KG1 (cell line): Measurements from ENCODE around the gene ZBED4.

Source experiments
- DNase-seq: peaks from one replicate; lab custom pipeline; 2025; lab: John Stamatoyannopoulos, UW

Gene ZBED4

DNA sequence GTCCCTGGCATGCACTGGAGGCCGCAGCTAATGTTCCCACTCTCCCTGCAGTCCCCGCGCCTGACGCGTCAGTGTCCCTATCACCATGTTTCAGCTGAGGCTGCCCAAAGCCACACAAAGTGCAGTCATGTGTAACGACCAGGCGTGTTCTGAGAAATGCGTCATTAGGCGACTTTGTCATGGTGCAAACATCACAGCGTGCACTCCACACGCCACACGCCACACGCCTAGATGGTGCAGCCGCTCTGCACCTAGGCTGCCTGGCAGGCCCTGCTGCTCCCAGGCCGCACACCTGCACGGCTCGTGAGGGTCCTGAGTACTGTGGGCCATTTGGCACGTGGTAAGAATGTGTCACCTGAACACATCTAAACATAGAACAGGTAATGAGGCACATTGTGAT lies 67.2 kb downstream of the ZBED4 start:
- DNase-seq = no peak

DNA sequence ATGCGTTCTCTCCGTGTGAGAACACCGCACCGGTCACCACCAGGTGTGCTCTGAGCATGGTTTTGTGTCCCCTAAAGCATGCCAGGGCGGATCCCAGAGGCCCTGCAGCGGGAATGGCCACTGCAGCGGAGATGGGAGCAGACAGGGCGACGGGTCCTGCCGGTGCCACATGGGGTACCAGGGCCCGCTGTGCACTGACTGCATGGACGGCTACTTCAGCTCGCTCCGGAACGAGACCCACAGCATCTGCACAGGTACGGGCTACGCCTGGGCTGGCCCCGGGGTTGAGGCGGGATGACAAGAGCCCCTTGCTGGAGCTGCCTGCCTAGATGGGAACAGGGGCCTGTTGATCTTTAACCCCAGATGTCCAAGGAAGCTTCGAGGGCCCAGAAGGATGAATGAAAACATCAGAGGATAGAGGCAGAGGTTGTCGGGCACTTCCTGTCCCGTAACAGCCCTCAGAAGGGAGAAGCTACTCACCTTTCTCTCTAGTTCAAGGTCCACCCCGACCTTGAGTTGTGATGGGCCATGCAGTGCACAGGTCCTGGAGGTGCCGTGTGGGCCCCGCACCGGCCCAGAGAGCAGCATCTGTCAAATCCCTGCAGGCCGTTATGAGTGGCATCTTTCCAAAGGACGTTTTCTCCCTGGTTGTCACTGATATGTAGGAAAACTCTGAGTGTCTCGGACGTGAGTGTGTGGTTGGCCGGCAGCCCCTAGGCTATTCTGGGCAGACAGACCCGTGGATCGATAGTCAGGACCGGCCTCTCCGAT lies 68.0 kb downstream of the ZBED4 start:
- no peak for DNase-seq

DNA sequence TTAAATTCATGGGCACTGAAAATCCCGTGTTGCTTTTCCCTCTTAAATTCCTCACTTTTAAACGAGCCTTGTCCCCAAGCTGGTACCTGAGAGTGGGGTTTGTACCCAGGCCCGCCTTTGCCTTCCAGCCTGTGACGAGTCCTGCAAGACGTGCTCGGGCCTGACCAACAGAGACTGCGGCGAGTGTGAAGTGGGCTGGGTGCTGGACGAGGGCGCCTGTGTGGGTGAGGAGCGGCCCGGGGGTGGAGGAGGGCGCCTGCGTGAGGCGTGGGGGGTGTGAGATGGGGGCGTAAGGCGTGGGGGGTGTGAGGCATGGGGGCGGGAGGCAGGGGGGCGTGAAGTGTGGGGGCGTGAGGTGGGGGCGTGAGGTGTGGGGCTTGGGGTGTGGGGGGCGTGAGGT lies 68.8 kb downstream of the ZBED4 start:
- no peak for DNase-seq

DNA sequence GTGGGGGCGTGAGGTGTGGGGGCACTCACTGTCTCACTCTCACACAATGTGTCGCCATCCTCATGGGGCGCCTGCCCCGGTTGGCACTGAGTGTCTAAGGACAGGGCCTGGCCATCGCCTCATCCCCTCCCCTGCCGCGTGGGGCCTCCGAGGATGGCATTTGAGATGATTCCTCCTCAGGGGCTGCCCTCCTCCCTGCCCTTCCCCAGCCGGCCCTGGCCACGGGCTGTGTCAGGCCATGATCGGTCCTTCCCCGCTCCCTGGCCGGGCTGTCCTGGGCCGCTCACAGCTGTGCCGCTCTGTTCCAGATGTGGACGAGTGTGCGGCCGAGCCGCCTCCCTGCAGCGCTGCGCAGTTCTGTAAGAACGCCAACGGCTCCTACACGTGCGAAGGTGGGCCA lies 69.3 kb downstream of the ZBED4 start:
- DNase-seq = no peak

DNA sequence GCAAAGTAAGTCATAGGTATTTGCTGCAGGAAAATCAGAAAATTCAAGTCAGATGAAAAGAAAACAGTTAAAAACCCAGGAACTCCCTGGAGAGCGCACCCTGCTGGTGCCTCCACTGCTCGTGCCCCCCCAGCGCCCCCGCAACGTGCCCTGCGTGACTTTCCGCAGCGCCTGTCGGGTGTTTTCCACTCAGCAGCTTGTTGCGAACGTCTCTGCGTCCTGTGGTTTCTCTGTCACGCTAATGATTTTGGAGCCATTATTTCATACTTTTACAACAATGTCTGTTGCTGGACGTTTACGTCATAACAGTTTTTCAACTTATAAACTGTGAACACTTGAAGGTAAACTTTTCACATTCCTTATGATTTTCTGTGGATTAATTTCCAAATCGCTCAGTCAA lies 69.8 kb downstream of the ZBED4 start:
- DNase-seq = no peak

DNA sequence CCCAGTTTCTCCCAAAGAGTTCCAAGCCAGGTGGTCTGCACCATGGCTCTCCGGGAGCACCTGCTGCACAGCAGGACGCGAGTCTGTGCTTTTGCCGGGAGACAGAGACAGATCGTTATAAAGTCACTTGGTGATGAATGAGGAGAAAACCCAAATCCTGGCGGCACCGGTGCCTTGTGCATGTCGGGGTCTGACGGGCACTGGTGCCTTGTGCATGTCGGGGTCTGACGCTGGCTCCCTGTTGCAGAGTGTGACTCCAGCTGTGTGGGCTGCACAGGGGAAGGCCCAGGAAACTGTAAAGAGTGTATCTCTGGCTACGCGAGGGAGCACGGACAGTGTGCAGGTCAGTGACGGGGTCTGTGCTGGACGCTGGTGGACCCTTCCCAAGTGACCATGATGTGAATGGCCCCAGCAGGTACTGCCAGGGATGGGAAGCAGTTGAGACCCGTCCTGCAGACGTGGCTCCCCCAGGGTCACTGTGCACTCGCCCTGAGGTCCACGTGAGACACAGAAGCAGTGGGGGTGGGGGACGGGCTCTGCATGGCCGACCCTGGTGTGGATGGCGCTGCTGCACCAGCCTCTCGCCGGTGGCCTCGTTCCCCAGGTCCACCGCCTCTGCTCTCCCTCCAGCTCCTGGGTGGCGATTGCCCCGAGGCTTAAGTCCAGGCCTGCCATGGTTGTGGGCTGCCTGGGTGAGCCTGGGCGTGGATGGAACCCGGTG lies 70.6 kb downstream of the ZBED4 start:
- no peak for DNase-seq

DNA sequence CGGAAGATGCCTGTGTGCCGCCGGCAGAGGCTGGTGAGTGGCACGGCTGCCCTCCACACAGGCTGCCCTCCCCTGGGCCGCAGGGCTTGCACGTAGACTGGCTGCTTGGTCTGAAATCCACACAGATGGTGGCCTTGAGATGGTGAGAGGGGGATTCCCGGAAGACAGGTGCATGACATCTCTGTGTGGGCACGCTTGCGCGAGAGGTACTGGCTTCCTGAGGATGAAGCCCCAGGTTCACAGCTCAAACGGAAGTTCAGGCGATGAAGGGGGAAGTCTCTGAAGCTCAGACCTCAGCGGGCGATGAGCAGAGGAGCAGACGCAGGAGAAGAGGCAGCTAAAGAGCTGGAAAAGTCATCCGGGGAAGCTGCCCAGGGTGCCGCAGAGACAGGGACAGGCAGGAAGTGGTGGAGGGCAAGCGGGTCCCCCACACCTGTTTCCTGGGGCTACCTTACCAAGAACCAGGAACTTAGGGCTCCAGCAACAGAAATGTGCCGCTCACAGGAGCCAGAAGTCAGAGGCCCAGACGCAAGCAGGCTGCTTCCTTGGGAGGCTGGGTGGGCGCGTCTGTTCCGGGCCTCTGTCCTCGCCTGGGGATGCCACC lies 72.0 kb downstream of the ZBED4 start:
- peak; percentile 78 for DNase-seq

DNA sequence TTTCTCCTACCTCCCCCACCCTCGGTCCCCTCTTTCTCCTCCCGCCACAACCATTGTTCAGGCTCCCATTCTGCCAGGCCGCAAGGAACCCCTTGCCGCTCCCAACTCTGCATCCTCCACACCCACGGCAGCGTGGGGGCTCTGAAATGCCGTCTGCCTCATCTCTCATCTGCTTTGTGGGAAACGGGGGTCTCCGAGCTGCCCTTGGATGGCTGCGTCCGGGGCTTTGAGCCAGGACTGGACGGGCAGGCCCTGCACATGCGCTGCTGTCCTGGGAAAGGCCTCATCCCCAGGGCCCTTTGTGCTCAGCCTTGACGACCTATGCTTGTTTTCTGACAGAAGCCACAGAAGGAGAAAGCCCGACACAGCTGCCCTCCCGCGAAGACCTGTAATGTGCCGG lies 73.3 kb downstream of the ZBED4 start:
- DNase-seq = no peak

DNA sequence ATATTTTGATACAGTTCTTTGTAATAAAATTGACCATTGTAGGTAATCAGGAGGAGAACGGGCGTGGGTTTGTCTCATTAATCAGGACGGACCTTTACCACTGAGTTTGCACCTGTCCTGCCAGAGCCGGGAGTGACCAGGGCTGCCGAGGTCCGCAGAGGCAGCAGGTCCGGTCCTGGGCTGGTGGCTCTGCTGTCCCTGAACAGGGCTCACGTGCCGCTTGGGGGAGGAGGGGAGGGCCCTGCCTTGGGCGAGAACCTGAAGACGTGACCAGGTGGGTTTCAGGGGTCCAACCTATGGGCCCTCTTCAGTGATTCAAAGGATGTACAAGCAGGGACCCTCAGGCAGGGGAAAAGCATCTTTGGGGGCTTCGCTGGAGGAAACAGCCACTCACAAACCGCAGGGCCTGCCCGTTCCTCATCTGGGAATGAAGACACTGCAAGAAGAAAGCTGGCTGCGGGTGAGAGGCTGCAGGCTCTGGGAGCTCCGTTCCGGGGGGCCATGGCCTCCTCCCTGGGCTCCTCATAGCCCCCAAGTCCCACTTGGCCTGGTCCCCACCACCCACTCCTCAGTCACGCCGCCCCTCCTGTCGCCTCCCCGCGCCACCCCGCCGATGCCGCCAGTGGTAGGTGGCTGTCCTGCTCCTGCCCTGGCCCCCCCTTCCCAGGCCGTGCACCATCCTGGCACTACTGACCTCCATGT lies 74.0 kb downstream of the ZBED4 start:
- DNase-seq = no peak

DNA sequence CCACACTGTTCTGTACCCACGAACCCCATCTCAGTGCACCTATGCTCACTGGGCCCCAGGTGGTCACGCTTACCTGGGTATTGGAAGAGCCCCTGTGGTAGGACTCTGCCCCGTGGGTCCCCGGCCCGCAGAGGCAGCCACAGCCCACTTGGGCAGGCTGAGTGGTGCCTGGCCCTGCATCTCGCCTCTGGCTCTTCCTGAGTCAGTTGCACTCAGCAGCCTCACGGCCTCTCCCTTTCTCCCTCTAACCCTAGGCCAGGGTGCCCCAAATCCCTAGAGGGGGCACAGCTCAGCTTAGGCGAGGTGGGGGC lies 74.5 kb downstream of the ZBED4 start:
- no peak for DNase-seq

DNA sequence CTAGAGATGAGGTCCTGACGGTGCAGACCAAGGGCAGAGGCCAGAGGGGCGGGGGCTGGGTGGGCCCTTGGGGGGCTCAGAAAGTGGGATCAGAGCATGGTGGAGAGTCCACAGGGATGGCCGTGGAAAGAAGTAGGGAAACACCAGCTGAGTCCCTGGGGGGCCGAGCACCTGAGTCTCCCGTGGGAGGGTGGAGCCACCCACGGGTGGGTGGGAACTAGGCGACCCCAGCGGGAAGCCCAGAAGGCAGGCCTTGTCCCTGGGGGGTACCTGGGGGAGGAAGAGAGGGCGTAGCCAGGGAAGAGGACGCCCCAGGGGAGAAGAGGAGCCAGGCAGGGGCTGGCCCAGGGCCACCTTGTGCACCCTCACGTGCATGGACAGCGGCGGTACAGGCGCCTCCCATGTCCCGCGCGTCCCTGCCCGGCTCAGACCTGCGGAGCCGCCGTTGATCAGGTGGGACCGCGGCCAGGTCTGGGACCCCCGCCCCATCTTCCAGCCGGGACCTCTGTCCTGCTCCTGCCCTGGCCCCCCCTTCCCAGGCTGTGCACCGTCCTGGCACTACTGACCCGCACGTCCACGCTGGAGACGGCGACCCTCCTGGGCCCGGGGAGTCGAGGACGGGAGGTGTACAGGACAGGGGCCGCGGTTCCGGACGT lies 75.0 kb downstream of the ZBED4 start:
- DNase-seq = no peak

DNA sequence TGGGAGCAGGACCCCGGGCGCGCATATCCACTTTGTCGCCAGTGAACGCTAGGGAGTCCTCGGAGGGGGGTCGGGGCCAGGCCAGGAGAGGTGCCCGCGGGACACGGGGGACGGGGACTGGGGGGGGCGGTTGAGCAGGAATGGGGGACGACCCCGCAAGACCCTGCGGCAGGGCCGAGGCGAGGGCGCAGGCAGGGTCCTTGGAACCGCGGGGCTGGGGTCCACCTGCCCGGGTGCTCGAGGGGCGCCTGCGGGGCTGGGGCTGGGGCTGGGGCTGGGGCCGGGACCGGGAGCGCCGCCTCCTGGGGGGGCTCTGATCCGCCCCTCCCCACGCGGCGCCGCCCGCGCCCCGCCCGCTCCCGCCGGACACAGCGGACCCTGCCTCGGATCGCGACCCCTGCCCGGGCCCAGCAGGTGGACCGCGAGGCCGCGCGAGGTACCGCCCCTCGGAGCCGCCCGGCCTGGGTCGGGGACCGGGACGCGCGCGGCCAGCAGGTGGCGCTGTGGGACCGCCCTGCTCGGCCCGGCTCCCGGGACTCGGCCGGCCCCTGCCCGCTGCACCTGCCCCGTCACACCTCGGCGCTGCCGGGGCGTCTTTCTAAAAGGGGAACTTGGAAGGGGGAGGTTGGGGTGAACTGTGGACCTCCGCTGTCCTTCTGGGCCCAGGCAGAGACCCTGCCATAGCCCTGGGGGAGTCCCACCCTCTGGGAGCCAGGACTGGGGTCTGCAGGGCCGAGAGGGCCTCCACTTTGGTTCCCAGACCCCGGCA lies 75.8 kb downstream of the ZBED4 start:
- DNase-seq = no peak

DNA sequence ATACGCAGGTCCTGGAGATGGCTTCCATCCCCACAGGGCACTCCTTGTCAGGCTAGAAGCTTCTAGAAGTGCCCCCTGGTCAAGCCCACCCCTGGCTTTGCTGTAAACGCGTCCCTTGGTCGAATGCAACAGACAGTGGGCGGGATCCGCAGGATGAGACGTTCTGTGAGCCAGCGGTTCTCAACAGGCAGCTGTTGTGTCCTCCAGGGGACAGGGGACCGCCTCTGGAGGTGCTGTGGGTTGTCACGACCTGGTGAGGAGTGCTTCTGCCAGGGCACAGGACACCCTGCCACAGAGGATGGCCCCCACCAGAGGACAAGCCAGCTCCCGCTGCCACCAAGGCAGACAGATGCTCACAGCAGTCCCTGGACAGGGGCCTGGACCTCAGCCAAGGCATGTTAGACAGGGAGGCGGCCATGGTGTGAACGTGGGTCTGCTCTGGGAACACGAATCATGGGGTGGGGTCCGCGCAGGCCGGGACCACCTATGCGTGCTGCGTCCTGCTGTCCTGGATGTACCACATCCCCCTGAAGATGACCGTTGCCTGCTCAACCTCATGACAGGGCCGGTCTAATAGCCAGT lies 76.4 kb downstream of the ZBED4 start:
- no peak for DNase-seq

DNA sequence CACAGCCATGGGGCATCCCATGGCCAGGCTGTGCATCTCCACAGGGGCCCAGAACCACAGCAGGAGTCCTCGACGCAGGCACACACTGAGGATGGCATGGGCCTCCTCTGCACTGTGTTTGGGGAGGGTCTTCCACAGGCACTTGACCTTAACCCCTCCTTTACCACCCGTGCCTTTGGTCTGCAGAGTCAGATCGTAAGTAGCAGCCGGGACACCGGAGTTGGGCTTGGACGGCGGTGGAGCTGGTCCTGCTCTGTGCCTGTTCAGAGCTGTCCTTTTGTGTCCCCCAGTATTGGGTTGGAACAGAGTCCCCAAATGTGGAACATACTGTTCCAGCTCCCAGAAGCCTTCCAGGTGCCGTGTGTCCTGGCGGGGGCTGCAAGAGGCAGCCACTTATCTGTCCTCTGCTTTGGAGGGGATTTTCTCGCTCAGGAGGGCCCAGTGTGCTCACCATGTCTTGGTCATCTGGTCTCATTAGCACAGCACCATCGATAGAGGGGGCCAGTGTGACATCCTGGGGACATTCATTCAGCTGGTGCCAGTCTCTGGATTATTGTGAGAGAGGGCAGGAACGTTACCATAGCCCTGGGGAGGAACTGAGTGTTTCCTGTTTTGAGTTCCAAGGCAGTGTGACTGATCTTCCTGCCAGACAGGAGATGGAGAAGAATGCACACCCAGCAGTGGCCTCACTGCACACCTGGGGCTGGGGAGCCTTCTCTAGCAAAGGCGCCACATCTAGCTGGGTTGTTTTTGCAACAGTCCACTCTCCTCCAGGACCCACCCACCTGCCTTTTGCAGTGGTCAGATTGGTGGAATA lies 77.2 kb downstream of the ZBED4 start:
- peak; percentile 55 for DNase-seq

DNA sequence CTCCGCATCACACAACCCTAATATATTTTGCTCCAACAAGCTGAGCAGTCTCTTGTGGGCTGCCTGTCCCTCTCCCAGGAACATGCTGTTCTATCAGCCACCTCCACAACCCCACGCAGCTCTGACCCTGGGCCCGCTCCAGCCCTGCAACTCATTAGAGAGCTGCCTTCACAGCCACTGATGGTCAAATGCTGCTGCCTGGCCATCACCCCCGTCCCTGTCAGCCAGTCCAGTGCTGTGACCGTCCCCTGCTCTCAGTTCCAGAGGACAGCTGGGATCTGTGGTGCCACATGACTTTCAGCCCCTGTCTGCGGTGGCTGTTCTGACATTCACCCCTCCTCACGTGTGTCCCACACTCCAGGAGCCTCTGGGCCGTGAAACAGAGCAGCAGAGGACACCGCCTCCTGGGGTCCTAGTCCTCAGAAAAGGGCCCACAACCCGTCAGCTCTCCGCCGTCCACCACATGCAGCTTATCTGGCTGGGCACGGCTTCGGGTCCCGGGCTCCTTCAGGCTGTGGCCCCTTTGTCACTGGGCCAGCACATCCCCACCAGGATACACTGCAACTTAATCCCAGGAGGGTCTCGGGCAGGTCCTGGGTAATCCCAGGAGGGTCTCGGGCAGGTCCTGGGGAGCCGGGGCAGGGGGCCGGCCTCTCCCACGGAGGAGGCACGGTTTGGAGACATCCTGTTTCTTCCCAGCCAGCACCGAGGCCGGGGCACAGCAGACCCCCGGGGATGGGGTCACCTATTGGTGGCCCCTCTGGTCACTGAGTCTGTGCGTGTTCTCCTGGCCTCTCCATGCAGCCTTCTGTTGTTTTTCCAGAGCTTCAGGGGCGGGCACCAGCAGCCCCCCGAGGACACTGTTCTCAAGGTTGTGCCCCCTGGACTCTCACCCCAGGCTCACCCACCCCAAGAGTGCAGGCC lies 79.9 kb downstream of the ZBED4 start:
- no peak for DNase-seq

DNA sequence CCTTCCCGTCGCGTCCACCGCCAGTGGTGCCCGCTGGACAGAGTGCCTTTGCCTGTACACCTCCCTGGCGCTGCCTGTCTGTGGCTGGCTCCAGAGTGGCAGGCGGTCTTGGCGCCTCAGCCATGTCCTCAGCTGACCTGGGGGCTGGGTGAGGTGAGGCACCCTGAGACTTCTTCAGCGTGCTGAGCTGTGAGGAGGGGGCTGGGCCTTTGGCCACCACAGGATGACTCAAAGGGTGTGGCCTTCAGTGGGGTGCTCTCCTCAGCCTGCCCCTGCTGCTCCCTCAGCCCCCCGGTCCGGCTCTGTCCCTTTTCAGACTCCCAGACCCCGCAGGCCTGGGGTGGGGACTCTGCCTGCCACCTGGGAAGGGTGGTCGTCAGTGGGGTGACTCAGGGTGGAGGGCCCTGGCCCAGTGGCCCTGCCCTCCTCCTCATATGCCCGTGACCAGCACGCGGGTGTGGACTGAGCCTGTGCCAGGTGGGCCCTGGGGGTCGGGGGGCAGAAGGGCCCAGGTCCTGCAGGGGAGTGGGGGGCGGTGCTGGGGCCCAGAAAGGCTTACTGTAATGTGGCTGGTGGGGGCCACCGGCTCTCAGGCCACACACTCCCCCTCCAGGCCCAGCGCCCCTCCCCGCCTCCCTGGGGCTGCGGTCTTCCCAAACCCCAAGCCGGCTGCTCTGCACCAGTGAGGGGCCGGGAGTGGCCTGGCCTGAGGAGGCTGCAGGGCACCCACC lies 80.7 kb downstream of the ZBED4 start:
- no peak for DNase-seq

DNA sequence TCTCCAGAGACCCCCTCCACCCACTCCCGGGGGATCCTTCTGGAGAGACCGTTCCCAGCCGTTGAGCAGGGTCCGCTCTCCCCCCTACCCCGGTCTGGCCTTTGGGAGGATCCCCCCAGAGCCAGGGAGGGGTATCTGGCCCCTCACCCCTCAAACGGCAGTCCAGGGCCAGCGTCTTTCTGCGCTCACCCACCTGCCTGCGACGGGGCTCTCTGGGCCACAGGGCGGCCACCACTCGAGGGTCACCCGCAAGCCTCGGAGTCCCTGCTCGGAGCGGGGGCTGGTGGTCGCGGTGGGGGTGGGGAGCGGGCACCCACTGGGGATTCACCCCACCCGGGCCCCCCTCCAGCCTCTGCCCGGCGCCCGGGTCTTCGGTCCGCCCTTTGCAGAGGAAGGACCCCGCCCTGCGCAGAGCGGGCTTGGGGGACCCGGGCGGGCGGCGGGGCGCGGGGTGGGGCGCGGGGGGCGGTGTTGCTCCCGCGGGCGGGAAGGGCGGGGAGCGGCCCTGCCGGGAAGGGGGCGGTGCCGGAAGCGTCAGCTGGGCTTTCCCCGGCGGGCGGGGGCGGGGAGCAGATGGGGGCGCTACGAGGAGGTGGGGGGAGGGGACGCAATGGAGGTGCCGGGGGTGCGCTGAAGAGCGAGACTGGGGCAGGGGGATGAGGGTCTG lies 81.4 kb downstream of the ZBED4 start:
- no peak for DNase-seq

DNA sequence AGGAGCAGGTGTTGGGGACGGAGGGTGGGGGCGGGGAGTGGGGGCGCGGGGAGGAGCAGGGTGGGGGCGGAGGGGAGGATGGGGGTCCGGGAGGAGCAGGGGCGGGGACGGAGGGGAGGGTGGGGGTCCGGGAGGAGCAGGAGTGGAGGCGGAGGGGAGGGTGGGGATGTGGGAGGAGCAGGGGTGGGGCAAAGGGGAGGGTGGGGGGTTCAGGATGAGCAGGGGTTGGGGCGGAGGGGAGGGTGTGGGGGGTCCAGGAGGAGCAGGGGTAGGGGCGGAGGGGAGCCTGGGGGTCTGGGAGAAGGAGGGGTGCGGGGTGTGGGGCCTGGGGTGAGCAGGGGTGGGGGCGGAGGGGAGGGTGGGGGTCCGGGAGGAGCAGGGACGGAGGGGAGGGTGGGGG lies 81.9 kb downstream of the ZBED4 start:
- DNase-seq = no peak
